Suprapubic skin (tissue), 4 donors: ENCODE measurements around the gene CDSN.

ENCODE experiments used
- EP300 ChIP-seq: sonication (generic); formaldehyde crosslinking; IDR thresholded peaks from one replicate; pipeline ENCODE4 v1.6.1; 2017; ENCODE audit warnings: antibody characterized with exemption
- POLR2A ChIP-seq, 2 donors: fragments of 450-650 bp; IDR thresholded peaks; one replicate each; pipeline ENCODE4 v1.6.1; 2017; ENCODE audit warnings: antibody characterized with exemption in 2 of 2, mild to moderate bottlenecking in 2 of 2, moderate library complexity in 2 of 2
- POLR2AphosphoS5 ChIP-seq, 3 donors: sonication (generic); formaldehyde crosslinking; IDR thresholded peaks; one replicate each; pipeline ENCODE4 v1.6.1; 2017; ENCODE audit warnings: antibody characterized with exemption in 3 of 3
- TF ChIP-seq, protein P1 (sequence below), 2 donors: fragments of 200-600 bp in 1 of 2; fragments of 450-650 bp in 1 of 2; sonication (generic) in 1 of 2; IDR thresholded peaks; one replicate each; pipeline ENCODE4 v1.5.1; 2016 to 2019; ENCODE audit warnings: antibody characterized with exemption in 2 of 2, mild to moderate bottlenecking in 1 of 2, moderate library complexity in 1 of 2

DNA sequence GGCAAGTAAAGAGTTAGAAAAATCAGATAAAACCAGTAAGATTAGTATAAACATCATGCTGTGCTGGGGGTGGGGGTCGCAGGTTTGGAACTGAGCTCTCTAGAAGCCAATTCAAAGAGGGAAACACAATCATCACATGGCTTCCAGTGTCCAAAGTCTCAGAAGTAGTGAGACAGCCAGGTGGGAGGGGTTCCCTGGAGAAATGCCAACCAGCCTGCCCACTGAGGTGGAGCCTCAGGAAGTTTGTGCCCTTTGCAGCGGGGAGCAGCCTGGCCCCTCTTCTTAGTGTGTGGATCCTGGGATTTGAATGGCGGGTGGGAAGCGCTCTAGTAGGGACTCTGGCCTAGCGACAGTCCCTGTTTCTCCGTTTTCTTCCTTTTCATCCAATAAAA lies 29.3 kb downstream of the CDSN start:
- TF ChIP-seq, protein P1, sequence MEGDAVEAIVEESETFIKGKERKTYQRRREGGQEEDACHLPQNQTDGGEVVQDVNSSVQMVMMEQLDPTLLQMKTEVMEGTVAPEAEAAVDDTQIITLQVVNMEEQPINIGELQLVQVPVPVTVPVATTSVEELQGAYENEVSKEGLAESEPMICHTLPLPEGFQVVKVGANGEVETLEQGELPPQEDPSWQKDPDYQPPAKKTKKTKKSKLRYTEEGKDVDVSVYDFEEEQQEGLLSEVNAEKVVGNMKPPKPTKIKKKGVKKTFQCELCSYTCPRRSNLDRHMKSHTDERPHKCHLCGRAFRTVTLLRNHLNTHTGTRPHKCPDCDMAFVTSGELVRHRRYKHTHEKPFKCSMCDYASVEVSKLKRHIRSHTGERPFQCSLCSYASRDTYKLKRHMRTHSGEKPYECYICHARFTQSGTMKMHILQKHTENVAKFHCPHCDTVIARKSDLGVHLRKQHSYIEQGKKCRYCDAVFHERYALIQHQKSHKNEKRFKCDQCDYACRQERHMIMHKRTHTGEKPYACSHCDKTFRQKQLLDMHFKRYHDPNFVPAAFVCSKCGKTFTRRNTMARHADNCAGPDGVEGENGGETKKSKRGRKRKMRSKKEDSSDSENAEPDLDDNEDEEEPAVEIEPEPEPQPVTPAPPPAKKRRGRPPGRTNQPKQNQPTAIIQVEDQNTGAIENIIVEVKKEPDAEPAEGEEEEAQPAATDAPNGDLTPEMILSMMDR (IDR thresholded peaks at IDR 0.05) = no peak
- TF ChIP-seq EP300 (no peak), POLR2AphosphoS5 (IDR thresholded peaks at IDR 0.05) (no peak), POLR2A (IDR thresholded peaks at IDR 0.05) (no peak)
